ENCODE measurements around the gene CD84.

DNA sequence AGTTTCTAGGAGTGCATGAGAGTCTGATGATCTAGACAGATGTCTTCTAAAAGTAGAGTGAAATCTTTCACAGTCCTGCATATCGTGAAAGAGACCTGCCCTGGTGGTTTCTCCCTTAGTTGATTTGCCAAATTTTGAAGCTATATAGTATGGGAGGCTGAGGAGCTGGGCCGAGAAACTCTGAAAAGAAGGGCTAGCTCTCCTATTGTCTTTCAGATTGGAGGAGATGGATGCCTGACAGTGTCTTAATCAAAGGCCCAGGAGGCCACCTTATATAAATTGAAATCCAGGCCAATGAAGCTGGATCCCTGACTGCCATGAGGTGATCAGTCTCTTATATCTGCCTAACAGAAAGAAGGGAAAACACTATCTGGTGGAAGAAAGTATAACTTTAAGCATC lies 18.4 kb upstream of the CD84 start:
- TF ChIP-seq POLR2AphosphoS5 (IDR thresholded peaks at IDR 0.05), result no peak
- TF ChIP-seq, protein P1, sequence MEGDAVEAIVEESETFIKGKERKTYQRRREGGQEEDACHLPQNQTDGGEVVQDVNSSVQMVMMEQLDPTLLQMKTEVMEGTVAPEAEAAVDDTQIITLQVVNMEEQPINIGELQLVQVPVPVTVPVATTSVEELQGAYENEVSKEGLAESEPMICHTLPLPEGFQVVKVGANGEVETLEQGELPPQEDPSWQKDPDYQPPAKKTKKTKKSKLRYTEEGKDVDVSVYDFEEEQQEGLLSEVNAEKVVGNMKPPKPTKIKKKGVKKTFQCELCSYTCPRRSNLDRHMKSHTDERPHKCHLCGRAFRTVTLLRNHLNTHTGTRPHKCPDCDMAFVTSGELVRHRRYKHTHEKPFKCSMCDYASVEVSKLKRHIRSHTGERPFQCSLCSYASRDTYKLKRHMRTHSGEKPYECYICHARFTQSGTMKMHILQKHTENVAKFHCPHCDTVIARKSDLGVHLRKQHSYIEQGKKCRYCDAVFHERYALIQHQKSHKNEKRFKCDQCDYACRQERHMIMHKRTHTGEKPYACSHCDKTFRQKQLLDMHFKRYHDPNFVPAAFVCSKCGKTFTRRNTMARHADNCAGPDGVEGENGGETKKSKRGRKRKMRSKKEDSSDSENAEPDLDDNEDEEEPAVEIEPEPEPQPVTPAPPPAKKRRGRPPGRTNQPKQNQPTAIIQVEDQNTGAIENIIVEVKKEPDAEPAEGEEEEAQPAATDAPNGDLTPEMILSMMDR (IDR thresholded peaks at IDR 0.05), result no peak

All from prostate gland (tissue), 2 donors.